HepG2 (cell line): ENCODE measurements around the gene RAB34. TPM values are rescaled to one million over a fixed set of nuclear protein-coding genes. Genes with fewer than 3 reads are reported as not detected.

Experiments
- ATAC-seq: fragments of 200-7000 bp; cut with Tn5 transposase; 3 replicates; pipeline ENCODE4 v1.9.1; 2020; ENCODE audit warnings: mild to moderate bottlenecking, moderate library complexity
- BruUV-seq: library from RNA; stranded (reverse); fragments of 400-500 nt; replicated peaks from 2 replicates; lab custom pipeline; 2021; lab: Mats Ljungman, UMichigan
- CTCF ChIA-PET: fragments of 300-600 bp; formaldehyde crosslinking; extraction: SDS; loops from one replicate; lab custom pipeline; 2021; ENCODE audit warnings: low total read pairs, inconsistent platforms, low intra/inter-chr PET ratio; lab: Yijun Ruan, JAX
- POLR2A ChIA-PET: fragments of 350-600 bp; sonication (Branson Sonifier 250); formaldehyde crosslinking; loops from one replicate; lab custom pipeline; 2020; ENCODE audit warnings: antibody characterized with exemption, inconsistent platforms; lab: Yijun Ruan, JAX
- DNase-seq: peaks from one replicate; pipeline ENCODE4 v3.0.0-alpha.2; 2015; ENCODE audit warnings: low spot score
- FAIRE-seq: peaks from 3 replicates; lab custom pipeline; 2011; peaks lifted over from hg19 to GRCh38; lab: Jason Lieb, UNC
- H2AFZ ChIP-seq: one replicate; pipeline ENCODE4 v1.6.1; 2011; ENCODE audit warnings: low read length, inconsistent platforms
- H3K27ac ChIP-seq: fragments of 300-600 bp; 3 replicates; pipeline ENCODE4 v1.8.0; 2011; ENCODE audit warnings: mixed run types, mild to moderate bottlenecking, mixed read lengths, low read length, inconsistent platforms; ENCODE audit not compliant: insufficient read depth; ENCODE audit errors: extremely low read length
- H3K27me3 ChIP-seq, 2 experiments: fragments of 200-600 bp in 1 of 2; 2 replicates in 1 of 2; 3 replicates in 1 of 2; pipeline versions ENCODE4 v1.6.0 to v1.8.0; 2011; ENCODE audit warnings: low read length in 2 of 2, mild to moderate bottlenecking in 2 of 2, moderate library complexity in 2 of 2, inconsistent platforms in 1 of 2; ENCODE audit not compliant: insufficient read depth in 2 of 2, control insufficient read depth in 1 of 2
- H3K36me3 ChIP-seq, 2 experiments: fragments of 200-600 bp in 1 of 2; replicated peaks in 1 of 2; 2 replicates in 1 of 2; 3 replicates in 1 of 2; pipeline versions ENCODE4 v1.5.1 to v1.8.0; 2011; ENCODE audit warnings: low read length in 2 of 2, inconsistent platforms in 1 of 2; ENCODE audit not compliant: insufficient read depth in 2 of 2, control insufficient read depth in 1 of 2
- H3K4me1 ChIP-seq: 2 replicates; pipeline ENCODE4 v1.5.1; 2012; ENCODE audit warnings: low read length, inconsistent platforms; ENCODE audit not compliant: insufficient read depth
- H3K4me2 ChIP-seq: 2 replicates; pipeline ENCODE4 v1.6.0; 2011; ENCODE audit warnings: low read depth, low read length, inconsistent platforms
- H3K4me3 ChIP-seq, 3 experiments: fragments of 200-600 bp in 1 of 3; sonication (generic), shearing (Covaris generic) in 1 of 3; replicated peaks in 1 of 3; 2 replicates each; pipeline ENCODE4 v1.5.1; 2011 to 2016; ENCODE audit warnings: low read length in 3 of 3, inconsistent platforms in 2 of 3, low read depth in 2 of 3, mild to moderate bottlenecking in 2 of 3, control low read depth in 1 of 3, mixed read lengths in 1 of 3; ENCODE audit not compliant: insufficient read depth in 1 of 3
- H3K79me2 ChIP-seq: one replicate; pipeline ENCODE4 v1.6.1; 2011; ENCODE audit warnings: low read length, inconsistent platforms; ENCODE audit not compliant: insufficient read depth
- H3K9ac ChIP-seq: 2 replicates; pipeline ENCODE4 v1.6.0; 2011; ENCODE audit warnings: mild to moderate bottlenecking, low read depth, low read length, inconsistent platforms; ENCODE audit not compliant: insufficient read depth
- H3K9me3 ChIP-seq: 2 replicates; pipeline ENCODE4 v1.5.1; 2012; ENCODE audit warnings: mild to moderate bottlenecking, low read length
- H4K20me1 ChIP-seq: 2 replicates; pipeline ENCODE4 v1.6.0; 2011; ENCODE audit warnings: inconsistent platforms, mild to moderate bottlenecking, low read length, moderate library complexity; ENCODE audit not compliant: insufficient read depth
- ARNT2 ChIP-seq: sonication (generic); formaldehyde crosslinking; IDR thresholded peaks from 2 replicates; pipeline ENCODE4 v1.8.0; 2022; ENCODE audit warnings: mild to moderate bottlenecking, low read depth, missing genetic modification reagents, moderate library complexity
- CENPT ChIP-seq: sonication (generic); formaldehyde crosslinking; IDR thresholded peaks from 2 replicates; pipeline ENCODE4 v1.8.0; 2022; ENCODE audit warnings: low read depth, mild to moderate bottlenecking, moderate library complexity, missing genetic modification reagents
- MEF2D ChIP-seq: sonication (generic); formaldehyde crosslinking; IDR thresholded peaks from 2 replicates; pipeline ENCODE4 v1.5.1; 2020; ENCODE audit warnings: mild to moderate bottlenecking, missing genetic modification reagents
- NR2F2 ChIP-seq: IDR thresholded peaks from 2 replicates; pipeline ENCODE4 v1.6.1; 2012; ENCODE audit warnings: low read depth, inconsistent platforms, borderline replicate concordance
- PHB2 ChIP-seq: fragments of 450-650 bp; IDR thresholded peaks from 2 replicates; pipeline ENCODE4 v1.6.1; 2018; ENCODE audit not compliant: partially characterized antibody
- POLR2A ChIP-seq, 2 experiments: IDR thresholded peaks; 2 replicates each; pipeline ENCODE4 v1.6.1; 2011; ENCODE audit warnings: low read depth in 2 of 2, low read length in 2 of 2, mild to moderate bottlenecking in 1 of 2, moderate library complexity in 1 of 2; ENCODE audit not compliant: insufficient read depth in 1 of 2
- RBFOX2 ChIP-seq: fragments of 200-400 bp; formaldehyde crosslinking; IDR thresholded peaks from 2 replicates; pipeline ENCODE4 v1.6.1; 2017; ENCODE audit warnings: low read depth, mild to moderate bottlenecking, low read length
- SP4 ChIP-seq: sonication (generic); formaldehyde crosslinking; IDR thresholded peaks from 2 replicates; pipeline ENCODE4 v1.8.1; 2023; ENCODE audit warnings: mild to moderate bottlenecking, missing genetic modification reagents
- TARDBP ChIP-seq: sonication (generic); formaldehyde crosslinking; IDR thresholded peaks from 2 replicates; pipeline ENCODE4 v1.8.0; 2022; ENCODE audit warnings: mild to moderate bottlenecking, missing genetic modification reagents
- TOPORS ChIP-seq: sonication (generic); formaldehyde crosslinking; IDR thresholded peaks from 2 replicates; pipeline ENCODE4 v1.8.0; 2023; ENCODE audit warnings: mild to moderate bottlenecking, missing genetic modification reagents
- ZFP91 ChIP-seq: sonication (generic); formaldehyde crosslinking; IDR thresholded peaks from 2 replicates; pipeline ENCODE4 v1.9.0; 2022; ENCODE audit warnings: missing genetic modification reagents, mild to moderate bottlenecking, borderline replicate concordance
- ZNF225 ChIP-seq: sonication (generic); formaldehyde crosslinking; IDR thresholded peaks from 2 replicates; pipeline ENCODE4 v1.4.0; 2020; ENCODE audit warnings: mild to moderate bottlenecking, missing genetic modification reagents
- WGBS: methylation state at CpG from one replicate; pipeline ENCODE4 v1.1.6; 2017; ENCODE audit warnings: low lambda C conversion rate; 5-methylcytosine and 5-hydroxymethylcytosine counted together
- in situ Hi-C: cut with HindIII; loops from 2 replicates; pipeline ENCODE4 v1.10.0; 2017; ENCODE audit warnings: low pct_unique_long_range_greater_than_20kb; ENCODE audit not compliant: extremely low pct_ligation_motif_present
- intact Hi-C: fragments of 100-400 bp; cut with micrococcal nuclease; formaldehyde crosslinking; loops from one replicate; pipeline ENCODE4 v1.10.0; 2022; ENCODE audit not compliant: unreplicated experiment
- polyA plus RNA-seq, 8 experiments: library from polyadenylated mRNA; depleted of rRNA in 3 of 8; stranded (reverse) in 7 of 8; unstranded in 1 of 8; fragments of >200 nt; fragmentation: Illumina TruSeq in 4 of 8; extraction: Trizol in 4 of 8; gene quantifications; 2 replicates each; pipeline versions ENCODE4 v1.2.1 to v1.2.3, GENCODE V29; 2011 to 2016; ENCODE audit warnings: low read depth in 4 of 8, missing spikeins in 1 of 8, mixed read lengths in 1 of 8; ENCODE audit not compliant: insufficient read depth in 1 of 8
- total RNA-seq, 5 experiments: library from RNA; depleted of rRNA; stranded (reverse); fragments of >200 nt; fragmentation: Illumina TruSeq; extraction: Trizol; gene quantifications; 2 replicates each; pipeline ENCODE4 v1.2.3, GENCODE V29; 2016; ENCODE audit warnings: low read depth in 1 of 5

RAB34 gene
- total and polyA plus RNA-seq, 2 of the 13 experiments (the other 11 are each of a cell fraction or from before 2014, with no cell fraction given), result 0.49 TPM; not detected in 1

DNA sequence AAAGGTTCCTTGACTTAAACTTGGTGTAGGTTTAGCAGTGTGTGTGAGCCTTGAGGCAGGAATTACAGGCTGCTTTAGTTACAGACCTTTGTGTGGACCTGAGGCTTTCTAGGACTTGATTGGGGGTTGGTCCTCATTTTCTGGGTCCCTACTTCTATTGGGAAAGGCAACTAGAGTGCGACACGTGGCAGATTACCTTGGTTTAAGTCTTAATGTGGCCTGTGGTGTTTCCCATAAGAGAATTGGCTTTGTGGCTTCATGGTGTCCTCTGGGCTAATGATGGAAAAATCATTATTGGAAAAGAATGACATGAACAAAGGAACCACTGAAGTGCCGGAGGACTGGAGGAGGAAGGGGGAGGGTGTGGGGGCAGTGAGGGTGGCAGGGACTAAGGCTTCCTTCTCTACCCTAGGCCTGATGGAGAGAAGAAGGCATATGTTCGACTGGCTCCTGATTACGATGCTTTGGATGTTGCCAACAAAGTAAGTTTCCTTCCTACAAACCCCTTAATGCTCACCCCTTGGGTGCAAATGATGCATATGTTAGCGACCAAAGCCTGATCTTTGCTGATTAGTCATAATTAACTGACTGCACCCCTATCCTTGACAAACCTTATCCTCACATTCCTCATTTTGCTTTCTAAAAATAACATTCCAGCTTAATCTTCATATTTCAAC, 5.6 kb upstream of the RAB34 start:
- no TSS peak for BruUV-seq

DNA sequence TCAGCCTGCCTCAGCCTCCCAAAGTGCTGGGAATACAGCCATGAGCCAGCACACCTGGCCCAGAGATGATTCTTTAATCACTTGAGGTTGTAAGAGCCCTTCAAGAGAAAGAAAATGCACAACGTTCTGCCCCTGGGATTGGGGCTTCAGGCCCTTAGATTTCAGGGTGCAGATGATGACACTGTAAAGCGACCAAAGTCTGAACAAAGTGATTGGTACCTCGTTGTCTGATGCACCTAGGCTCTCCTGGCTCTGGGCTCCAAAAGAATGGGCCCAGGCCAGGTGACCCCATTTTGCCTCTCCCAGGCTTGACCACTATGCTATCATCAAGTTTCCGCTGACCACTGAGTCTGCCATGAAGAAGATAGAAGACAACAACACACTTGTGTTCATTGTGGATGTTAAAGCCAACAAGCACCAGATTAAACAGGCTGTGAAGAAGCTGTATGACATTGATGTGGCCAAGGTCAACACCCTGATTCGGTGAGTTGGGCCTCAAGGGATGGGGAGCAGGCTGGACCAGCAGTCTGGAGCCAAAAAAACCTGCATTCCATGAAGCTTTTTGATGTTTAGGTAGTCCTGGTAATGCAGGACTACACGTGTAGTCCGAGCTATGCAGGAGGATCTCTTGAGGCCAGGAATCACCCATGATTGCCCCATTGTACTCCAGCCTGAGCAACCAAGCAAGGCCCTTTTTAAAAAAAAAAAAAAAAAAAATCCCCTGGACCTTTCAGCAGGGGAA, 4.9 kb upstream of the RAB34 start:
- Histone ChIP-seq H3K27me3 (no peaks in the 10 kb centered on the region; a peak in 1 of 5 replicates), H3K4me2 (peak overlapping the region; percentile 96), H2AFZ (no peak overlapping the region), H3K79me2 (peaks cover 40% of the 10 kb centered on the region), H4K20me1 (peaks cover 42% of the 10 kb centered on the region), H3K4me3 (peak overlapping the region; percentile 8 to 97 (median 20); a peak in 2 of 6 replicates), H3K9ac (peak overlapping the region; percentile 45), H3K9me3 (no peaks in the 10 kb centered on the region), H3K36me3 (peaks cover 8 to 38% of the 10 kb centered on the region in 2 experiments; a peak in 4 of 5 replicates), H3K27ac (peak overlapping the region; percentile 41), H3K4me1 (peaks cover 64% of the 10 kb centered on the region)
- in situ Hi-C loops (no loop called here), intact Hi-C loops (loop anchor here (5.0 kb wide), 1 partner anchor 75 kb away; the partner anchor contains the start of gene BLTP2)
- DNase-seq (no peak), FAIRE-seq (no peak), ATAC-seq (no peak)
- BruUV-seq, result no TSS peak
- CTCF ChIA-PET, result no interaction called here
- WGBS, result 75% methylated on average over 7 of the region's 7 CpGs
- POLR2A ChIA-PET, result interaction anchor here (4.1 to 4.2 kb wide), 2 partner anchors 16 to 21 kb away, joined by 92 to 220 read pairs; partner anchors contain the start of genes PROCA1 and TRAF4
- no peak for TF ChIP-seq CENPT (CRISPR knock-in tag)
- TF ChIP-seq NR2F2, result no peak
- no peak for TF ChIP-seq PHB2
- no peak for TF ChIP-seq SP4 (CRISPR knock-in tag)
- TF ChIP-seq TARDBP (CRISPR knock-in tag), result 0 out of 2 replicates have a peak, but pooled peaks have one; percentile 7
- TF ChIP-seq TOPORS (CRISPR knock-in tag), result peak; percentile 52; the same call in 1 of the 2 replicates
- TF ChIP-seq ZNF225 (CRISPR knock-in tag), result no peak
- TF ChIP-seq ZFP91 (CRISPR knock-in tag), result no peak

More for the DNA sequence above, 5.6 kb upstream of the RAB34 start:
- no peak overlapping the region for H2AFZ ChIP-seq
- H3K9me3 ChIP-seq, result no peaks in the 10 kb centered on the region
- intact Hi-C loops, result loop anchor here (5.0 kb wide), 1 partner anchor 76 kb away; the partner anchor contains the start of gene BLTP2
- H3K27me3 ChIP-seq, result no peaks in the 10 kb centered on the region; a peak in 1 of 5 replicates
- peaks cover 40% of the 10 kb centered on the region for H3K79me2 ChIP-seq
- DNase-seq, result no peak
- CTCF ChIA-PET, result interaction anchor here (1.2 kb wide), 1 partner anchor 27 kb away, joined by 3 read pairs; no protein-coding TSS in a partner anchor
- no peak for FAIRE-seq
- H3K9ac ChIP-seq, result no peak overlapping the region
- peak; percentile 55; the same call in 1 of the 2 replicates for TF ChIP-seq RBFOX2
- no peak for TF ChIP-seq ARNT2
- TF ChIP-seq POLR2A (IDR thresholded peaks at IDR 0.05; ENCODE audit: insufficient read depth in 1 of 2, low read depth in 2 of 2, low read length in 2 of 2), result peak in 1 of 2 experiments; percentile 15; a peak in 1 of 4 replicates
- no peak for TF ChIP-seq MEF2D
- TF ChIP-seq, all 625 proteins: peak for 2
- in situ Hi-C loops, result no loop called here
- Histone ChIP-seq H3K36me3 (peaks cover 8 to 38% of the 10 kb centered on the region in 2 experiments; a peak in 4 of 5 replicates), H3K27ac (peak overlapping the region; percentile 41), H3K4me3 (no peak overlapping the region), H4K20me1 (peaks cover 42% of the 10 kb centered on the region), H3K4me1 (peaks cover 62% of the 10 kb centered on the region), H3K4me2 (peak overlapping the region; percentile 96)
- WGBS, result 90% methylated on average over 6 of the region's 6 CpGs
- POLR2A ChIA-PET, result interaction anchor here (2.0 to 8.7 kb wide), 5 partner anchors 12 to 78 kb away, joined by 9 to 590 read pairs (median 50); partner anchors contain the start of genes BLTP2, PROCA1, SDF2 and SUPT6H
- ATAC-seq, result no peak
